Smooth muscle cell (in vitro differentiated cells): ENCODE measurements around the gene SUV39H1. TPM values are rescaled to one million over a fixed set of nuclear protein-coding genes. Genes with fewer than 3 reads are reported as not detected.
"Not testable (repeated sequence)": the region's sequence is repeated elsewhere in the genome, so short reads cannot be mapped to it uniquely, and the experiment has no call there.

Experiments
- DNase-seq: peaks from one replicate; lab custom pipeline; 2025; ENCODE audit not compliant: unreplicated experiment; lab: John Stamatoyannopoulos, UW
- H2AFZ ChIP-seq: fragments of 200-600 bp; sonication (generic); 2 replicates; pipeline ENCODE4 v1.6.0; 2016; ENCODE audit warnings: antibody characterized with exemption, low read depth, mild to moderate bottlenecking
- H3F3A ChIP-seq: fragments of 200-600 bp; sonication (generic); 2 replicates; pipeline ENCODE4 v1.6.0; 2017; ENCODE audit warnings: antibody characterized with exemption, low read depth
- H3K27ac ChIP-seq: fragments of 200-600 bp; sonication (generic); 2 replicates; pipeline ENCODE4 v1.5.1; 2016; ENCODE audit warnings: low read depth, mild to moderate bottlenecking
- H3K27me3 ChIP-seq: fragments of 200-600 bp; sonication (generic); 2 replicates; pipeline ENCODE4 v1.6.1; 2016; ENCODE audit warnings: low read depth, mild to moderate bottlenecking
- H3K36me3 ChIP-seq: fragments of 200-600 bp; sonication (generic); 2 replicates; pipeline ENCODE4 v1.5.1; 2016; ENCODE audit warnings: low read depth
- H3K4me1 ChIP-seq: fragments of 200-600 bp; sonication (generic); 2 replicates; pipeline ENCODE4 v1.5.1; 2016; ENCODE audit warnings: low read depth
- H3K4me2 ChIP-seq: fragments of 200-600 bp; sonication (generic); 2 replicates; pipeline ENCODE4 v1.6.0; 2016; ENCODE audit warnings: mild to moderate bottlenecking
- H3K4me3 ChIP-seq: fragments of 200-600 bp; sonication (generic); 2 replicates; pipeline ENCODE4 v1.5.1; 2016; ENCODE audit warnings: mild to moderate bottlenecking
- H3K79me2 ChIP-seq: fragments of 200-600 bp; sonication (generic); 2 replicates; pipeline ENCODE4 v1.6.0; 2016; ENCODE audit warnings: low read depth, mild to moderate bottlenecking
- H3K9ac ChIP-seq: fragments of 200-600 bp; sonication (generic); 2 replicates; pipeline ENCODE4 v1.6.0; 2016; ENCODE audit warnings: low read depth
- H3K9me3 ChIP-seq: fragments of 200-600 bp; sonication (generic); replicated peaks from 2 replicates; pipeline ENCODE4 v1.5.1; 2016; ENCODE audit warnings: low read depth
- H4K20me1 ChIP-seq: fragments of 200-600 bp; sonication (generic); 2 replicates; pipeline ENCODE4 v1.6.0; 2016; ENCODE audit warnings: low read depth
- CTCF ChIP-seq: fragments of 200-600 bp; sonication (generic); IDR thresholded peaks from 2 replicates; pipeline ENCODE4 v1.5.1; 2017; ENCODE audit warnings: borderline replicate concordance, mild to moderate bottlenecking, antibody characterized with exemption; ENCODE audit not compliant: insufficient read depth, poor library complexity, severe bottlenecking
- WGBS: methylation state at CpG from one replicate; pipeline ENCODE4 v1.1.7; 2016; ENCODE audit warnings: low lambda C conversion rate; 5-methylcytosine and 5-hydroxymethylcytosine counted together
- polyA plus RNA-seq: library from polyadenylated mRNA; unstranded; fragments of >200 nt; fragmentation: Nextera tagmentation; extraction: Ambion mirVana; gene quantifications from 2 replicates; pipeline ENCODE4 v1.2.1, GENCODE V29; 2016
- total RNA-seq: library from RNA; depleted of rRNA; stranded (reverse); fragments of >200 nt; gene quantifications from 2 replicates; pipeline ENCODE4 v1.2.3, GENCODE V29; 2014

Gene SUV39H1
- total and polyA plus RNA-seq, 2 experiments from 2014 or later: 2.7 to 7.7 TPM

- Histone ChIP-seq H2AFZ (no peak overlapping the region), H3K27me3 (no peaks in the 10 kb centered on the region), H3K4me2 (no peak overlapping the region), H3K9me3 (no peaks in the 10 kb centered on the region), H3K4me1 (no peaks in the 10 kb centered on the region), H3K79me2 (no peaks in the 10 kb centered on the region), H4K20me1 (no peaks in the 10 kb centered on the region), H3K27ac (no peak overlapping the region), H3K36me3 (no peaks in the 10 kb centered on the region), H3K9ac (no peak overlapping the region), H3K4me3 (no peak overlapping the region), H3F3A (no peaks in the 10 kb centered on the region)
- WGBS: 82% methylated on average over 4 of the region's 4 CpGs
- DNase-seq: no peak
- no peak for TF ChIP-seq CTCF
Observed at GRCh38 chrX:48667509-48667908, 29.0 kb upstream of the SUV39H1 start.

- H2AFZ ChIP-seq, H3K4me3 ChIP-seq, H3K4me1 ChIP-seq, H3K36me3 ChIP-seq, H3K9ac ChIP-seq, H3K9me3 ChIP-seq, H4K20me1 ChIP-seq, H3K27me3 ChIP-seq, DNase-seq, H3K79me2 ChIP-seq, H3K27ac ChIP-seq, H3F3A ChIP-seq, H3K4me2 ChIP-seq: not testable (repeated sequence)
- WGBS: 77% methylated on average over 11 of the region's 11 CpGs
Observed at GRCh38 chrX:48668187-48668586, 28.3 kb upstream of the SUV39H1 start.

- Histone ChIP-seq H3K79me2 (no peaks in the 10 kb centered on the region), H3K36me3 (no peaks in the 10 kb centered on the region), H3K27ac (peak overlapping the region; percentile 49), H3K9ac (peak overlapping the region; percentile 34), H3K4me3 (peak overlapping the region; percentile 63), H3K4me1 (no peaks in the 10 kb centered on the region), H3K4me2 (peak overlapping the region; percentile 91), H4K20me1 (no peaks in the 10 kb centered on the region), H2AFZ (peak overlapping the region; percentile 90), H3K27me3 (no peaks in the 10 kb centered on the region), H3K9me3 (no peaks in the 10 kb centered on the region), H3F3A (no peaks in the 10 kb centered on the region)
- WGBS: 36% methylated on average over 63 of the region's 67 CpGs
- DNase-seq: peak; percentile 59
- no peak for TF ChIP-seq CTCF
Observed at GRCh38 chrX:48676106-48676892, 20.2 kb upstream of the SUV39H1 start.

- Histone ChIP-seq H4K20me1 (no peaks in the 10 kb centered on the region), H3K36me3 (no peaks in the 10 kb centered on the region), H3F3A (no peaks in the 10 kb centered on the region), H3K4me3 (peak overlapping the region; percentile 63), H3K9ac (peak overlapping the region; percentile 4), H3K27me3 (no peaks in the 10 kb centered on the region), H3K4me2 (peak overlapping the region; percentile 86), H3K9me3 (no peaks in the 10 kb centered on the region), H3K79me2 (no peaks in the 10 kb centered on the region), H2AFZ (peak overlapping the region; percentile 44), H3K4me1 (no peaks in the 10 kb centered on the region), H3K27ac (no peak overlapping the region)
- DNase-seq: no peak
- 54% methylated on average over 8 of the region's 9 CpGs for WGBS
- no peak for TF ChIP-seq CTCF
Observed at GRCh38 chrX:48676893-48677270, 19.7 kb upstream of the SUV39H1 start.
